ENCODE measurements around the gene MLLT1.

Gene MLLT1

GRCh38 chr19:6267552-6268381 lies 12.0 kb downstream of the MLLT1 start:
- peaks cover 51% of the 10 kb centered on the region for H3K36me3 ChIP-seq
- TF ChIP-seq, protein P1, sequence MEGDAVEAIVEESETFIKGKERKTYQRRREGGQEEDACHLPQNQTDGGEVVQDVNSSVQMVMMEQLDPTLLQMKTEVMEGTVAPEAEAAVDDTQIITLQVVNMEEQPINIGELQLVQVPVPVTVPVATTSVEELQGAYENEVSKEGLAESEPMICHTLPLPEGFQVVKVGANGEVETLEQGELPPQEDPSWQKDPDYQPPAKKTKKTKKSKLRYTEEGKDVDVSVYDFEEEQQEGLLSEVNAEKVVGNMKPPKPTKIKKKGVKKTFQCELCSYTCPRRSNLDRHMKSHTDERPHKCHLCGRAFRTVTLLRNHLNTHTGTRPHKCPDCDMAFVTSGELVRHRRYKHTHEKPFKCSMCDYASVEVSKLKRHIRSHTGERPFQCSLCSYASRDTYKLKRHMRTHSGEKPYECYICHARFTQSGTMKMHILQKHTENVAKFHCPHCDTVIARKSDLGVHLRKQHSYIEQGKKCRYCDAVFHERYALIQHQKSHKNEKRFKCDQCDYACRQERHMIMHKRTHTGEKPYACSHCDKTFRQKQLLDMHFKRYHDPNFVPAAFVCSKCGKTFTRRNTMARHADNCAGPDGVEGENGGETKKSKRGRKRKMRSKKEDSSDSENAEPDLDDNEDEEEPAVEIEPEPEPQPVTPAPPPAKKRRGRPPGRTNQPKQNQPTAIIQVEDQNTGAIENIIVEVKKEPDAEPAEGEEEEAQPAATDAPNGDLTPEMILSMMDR (IDR thresholded peaks at IDR 0.05) = no peak
- H3K27ac ChIP-seq = no peak overlapping the region
- no peaks in the 10 kb centered on the region for H3K9me3 ChIP-seq
- H3K4me1 ChIP-seq (ENCODE audit: control insufficient read depth in 1 of 2, insufficient read depth in 1 of 2, low read depth in 1 of 2, low read length in 1 of 2) = peaks cover 10 to 12% of the 10 kb centered on the region in 2 experiments
- H3K27me3 ChIP-seq = no peaks in the 10 kb centered on the region
- no peak overlapping the region for H3K4me3 ChIP-seq (ENCODE audit: low read depth in 1 of 2, low read length in 1 of 2)

DNA sequence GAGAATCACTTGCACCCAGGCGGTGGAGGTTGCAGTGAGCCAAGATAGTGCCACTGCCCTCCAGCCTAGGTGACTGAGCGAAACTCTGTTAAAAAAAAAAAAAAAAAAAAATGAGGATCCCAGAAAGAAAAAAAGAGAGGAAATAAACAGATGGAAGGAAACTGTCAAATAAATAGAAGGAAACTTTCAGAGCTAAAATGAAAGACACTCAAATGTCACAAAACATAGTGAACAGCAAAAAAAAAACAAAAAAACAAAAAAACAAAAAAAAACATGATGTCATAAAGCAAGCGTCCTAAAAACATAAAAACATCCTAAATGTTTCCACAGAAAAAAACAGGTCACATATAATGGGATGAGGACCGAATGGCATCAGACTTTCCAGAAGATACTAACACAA lies 15.0 kb downstream of the MLLT1 start:
- no peaks in the 10 kb centered on the region for H3K27me3 ChIP-seq
- peaks cover 70% of the 10 kb centered on the region for H3K36me3 ChIP-seq
- no peak overlapping the region for H3K4me3 ChIP-seq (ENCODE audit: low read depth in 1 of 2, low read length in 1 of 2)
- H3K9me3 ChIP-seq = no peaks in the 10 kb centered on the region
- H3K4me1 ChIP-seq (ENCODE audit: control insufficient read depth in 1 of 2, insufficient read depth in 1 of 2, low read depth in 1 of 2, low read length in 1 of 2) = no peaks in the 10 kb centered on the region
- H3K27ac ChIP-seq = no peak overlapping the region
- TF ChIP-seq, protein P1 (IDR thresholded peaks at IDR 0.05) = no peak

DNA sequence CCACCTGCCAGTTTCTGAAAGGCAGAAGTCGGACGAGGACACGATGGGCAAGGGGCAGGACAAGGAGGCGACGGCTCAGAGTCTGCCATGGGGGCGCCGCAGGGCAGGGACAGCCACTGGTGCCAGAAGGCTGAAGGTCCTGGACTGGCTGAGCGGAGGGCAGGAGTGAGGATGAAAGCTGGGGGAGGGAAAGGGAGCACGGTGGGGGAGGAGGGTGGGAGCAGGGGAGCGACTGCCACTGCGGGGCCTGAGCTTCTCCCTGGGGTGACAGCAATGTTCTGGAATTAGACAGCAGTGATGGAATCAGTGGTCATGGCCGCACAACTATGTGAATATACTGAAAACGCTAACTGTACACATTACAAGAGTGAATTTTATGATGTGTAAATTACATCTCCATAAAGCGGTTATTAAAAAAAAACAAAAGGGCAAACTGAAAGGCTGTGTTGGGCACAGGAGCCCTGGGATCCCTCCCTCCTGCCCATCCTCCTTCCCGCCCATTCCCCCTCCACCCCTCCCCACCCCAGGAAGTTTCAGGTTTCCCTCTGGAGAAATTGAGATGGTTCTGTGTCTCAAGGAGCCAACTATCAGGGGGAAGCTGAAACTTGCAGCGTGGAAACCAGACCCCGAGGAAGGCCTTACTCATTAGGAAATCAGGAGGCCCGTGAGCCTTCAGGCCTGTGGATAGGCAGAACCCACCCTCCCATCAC lies 15.9 kb downstream of the MLLT1 start:
- H3K27me3 ChIP-seq = no peaks in the 10 kb centered on the region
- no peaks in the 10 kb centered on the region for H3K9me3 ChIP-seq
- peaks cover 68% of the 10 kb centered on the region for H3K36me3 ChIP-seq
- TF ChIP-seq, protein P1 (IDR thresholded peaks at IDR 0.05) = no peak
- no peaks in the 10 kb centered on the region for H3K4me1 ChIP-seq (ENCODE audit: control insufficient read depth in 1 of 2, insufficient read depth in 1 of 2, low read depth in 1 of 2, low read length in 1 of 2)
- H3K27ac ChIP-seq = no peak overlapping the region
- no peak overlapping the region for H3K4me3 ChIP-seq (ENCODE audit: low read depth in 1 of 2, low read length in 1 of 2)

GRCh38 chr19:6263306-6263705 lies 16.5 kb downstream of the MLLT1 start:
- no peak overlapping the region for H3K4me3 ChIP-seq (ENCODE audit: low read depth in 1 of 2, low read length in 1 of 2)
- no peaks in the 10 kb centered on the region for H3K4me1 ChIP-seq (ENCODE audit: control insufficient read depth in 1 of 2, insufficient read depth in 1 of 2, low read depth in 1 of 2, low read length in 1 of 2)
- peaks cover 69% of the 10 kb centered on the region for H3K36me3 ChIP-seq
- TF ChIP-seq, protein P1 (IDR thresholded peaks at IDR 0.05) = no peak
- no peaks in the 10 kb centered on the region for H3K9me3 ChIP-seq
- no peak overlapping the region for H3K27ac ChIP-seq
- H3K27me3 ChIP-seq = no peaks in the 10 kb centered on the region

- no peak overlapping the region for H3K4me3 ChIP-seq (ENCODE audit: low read depth in 1 of 2, low read length in 1 of 2)
- no peaks in the 10 kb centered on the region for H3K9me3 ChIP-seq
- TF ChIP-seq, protein P1 (IDR thresholded peaks at IDR 0.05) = no peak
- H3K27me3 ChIP-seq = no peaks in the 10 kb centered on the region
- H3K4me1 ChIP-seq (ENCODE audit: control insufficient read depth in 1 of 2, insufficient read depth in 1 of 2, low read depth in 1 of 2, low read length in 1 of 2) = no peaks in the 10 kb centered on the region
- H3K36me3 ChIP-seq = peaks cover 69% of the 10 kb centered on the region
- no peak overlapping the region for H3K27ac ChIP-seq
These were observed 17.3 kb downstream of the MLLT1 start for GRCh38 chr19:6262519-6262918.
